Brain microvascular endothelial cell (primary cell): ENCODE data around the gene ZNF8.
"Not testable (repeated sequence)": the region's sequence is repeated elsewhere in the genome, so short reads cannot be mapped to it uniquely, and the experiment has no call there.

ENCODE experiments used
- DNase-seq: peaks from one replicate; pipeline ENCODE4 v3.0.0-alpha.2; 2020
- H3K27ac ChIP-seq: fragments of 250-450 bp; sonication (Bioruptor Pico); 2 replicates; pipeline ENCODE4 v1.5.1; 2020; ENCODE audit warnings: mild to moderate bottlenecking, moderate library complexity
- H3K27me3 ChIP-seq: fragments of 250-450 bp; sonication (Bioruptor Pico); replicated peaks from 2 replicates; pipeline ENCODE4 v1.5.1; 2020; ENCODE audit warnings: mild to moderate bottlenecking
- H3K36me3 ChIP-seq: fragments of 250-450 bp; sonication (Bioruptor Pico); replicated peaks from 2 replicates; pipeline ENCODE4 v1.5.1; 2020; ENCODE audit warnings: mild to moderate bottlenecking
- H3K4me3 ChIP-seq: 2 replicates; pipeline ENCODE4 v1.5.1; 2011; ENCODE audit warnings: low read depth, mild to moderate bottlenecking, control low read depth, low read length, moderate library complexity
- in situ Hi-C: cut with HindIII; loops from 2 replicates; pipeline ENCODE4 v1.10.0; 2017; ENCODE audit warnings: low sequenced_read_pairs, low pct_ligation_motif_present
- TF ChIP-seq, protein P1 (sequence below): IDR thresholded peaks from 2 replicates; pipeline ENCODE4 v1.5.1; 2011; ENCODE audit warnings: low read depth, mild to moderate bottlenecking, moderate library complexity, low read length, control low read depth, inconsistent platforms; ENCODE audit errors: missing control alignments

Gene ZNF8

GRCh38 chr19:58278541-58279041 is at the start of gene ZNF8:
Gene ZNF8 (plus strand): TSS chr19:58278955. CDS start chr19:58279082, 127 bp downstream.
- H3K4me3 ChIP-seq: peak within 1 kb of the TSS; percentile 90
- no peaks in the 10 kb centered on the region for H3K27me3 ChIP-seq
- TF ChIP-seq, protein P1, sequence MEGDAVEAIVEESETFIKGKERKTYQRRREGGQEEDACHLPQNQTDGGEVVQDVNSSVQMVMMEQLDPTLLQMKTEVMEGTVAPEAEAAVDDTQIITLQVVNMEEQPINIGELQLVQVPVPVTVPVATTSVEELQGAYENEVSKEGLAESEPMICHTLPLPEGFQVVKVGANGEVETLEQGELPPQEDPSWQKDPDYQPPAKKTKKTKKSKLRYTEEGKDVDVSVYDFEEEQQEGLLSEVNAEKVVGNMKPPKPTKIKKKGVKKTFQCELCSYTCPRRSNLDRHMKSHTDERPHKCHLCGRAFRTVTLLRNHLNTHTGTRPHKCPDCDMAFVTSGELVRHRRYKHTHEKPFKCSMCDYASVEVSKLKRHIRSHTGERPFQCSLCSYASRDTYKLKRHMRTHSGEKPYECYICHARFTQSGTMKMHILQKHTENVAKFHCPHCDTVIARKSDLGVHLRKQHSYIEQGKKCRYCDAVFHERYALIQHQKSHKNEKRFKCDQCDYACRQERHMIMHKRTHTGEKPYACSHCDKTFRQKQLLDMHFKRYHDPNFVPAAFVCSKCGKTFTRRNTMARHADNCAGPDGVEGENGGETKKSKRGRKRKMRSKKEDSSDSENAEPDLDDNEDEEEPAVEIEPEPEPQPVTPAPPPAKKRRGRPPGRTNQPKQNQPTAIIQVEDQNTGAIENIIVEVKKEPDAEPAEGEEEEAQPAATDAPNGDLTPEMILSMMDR: peak; percentile 23
- peak; percentile 99 for DNase-seq
- H3K36me3 ChIP-seq: no peaks in the 10 kb centered on the region
- in situ Hi-C loops: no loop called here
- H3K27ac ChIP-seq: peak within 1 kb of the TSS; percentile 87

DNA sequence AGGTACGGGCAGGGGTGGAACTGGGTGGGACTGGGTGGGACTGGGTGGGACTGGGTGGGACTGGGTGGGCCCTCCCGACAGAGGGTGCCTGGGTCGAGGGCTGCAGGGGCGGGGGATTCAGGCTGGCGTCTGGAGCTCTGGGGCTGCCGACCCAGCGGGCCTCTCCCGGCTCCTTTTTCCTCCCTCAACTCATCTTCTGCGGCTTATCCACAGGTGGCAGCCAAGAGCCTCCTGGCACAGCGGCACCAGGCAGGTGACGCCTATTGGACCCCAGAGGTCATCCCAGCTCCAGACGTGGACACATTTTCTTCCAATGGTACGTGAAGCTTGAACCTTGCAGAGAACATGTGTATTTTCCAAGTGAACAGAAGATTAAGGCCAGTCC is 49.5 kb upstream of the ZNF8 start:
- Histone ChIP-seq H3K27ac (no peak overlapping the region), H3K27me3 (no peaks in the 10 kb centered on the region), H3K36me3 (peaks cover 40% of the 10 kb centered on the region), H3K4me3 (peak overlapping the region; percentile 83)
- TF ChIP-seq, protein P1: peak; percentile 67
- DNase-seq: peak; percentile 33
- in situ Hi-C loops: no loop called here

GRCh38 chr19:58237324-58237723 is 41.4 kb upstream of the ZNF8 start:
- no peaks in the 10 kb centered on the region for H3K27me3 ChIP-seq
- no peak for DNase-seq
- TF ChIP-seq, protein P1: no peak
- peaks cover 50% of the 10 kb centered on the region for H3K36me3 ChIP-seq
- in situ Hi-C loops: no loop called here
- no peak overlapping the region for H3K27ac ChIP-seq
- H3K4me3 ChIP-seq: no peak overlapping the region

DNA sequence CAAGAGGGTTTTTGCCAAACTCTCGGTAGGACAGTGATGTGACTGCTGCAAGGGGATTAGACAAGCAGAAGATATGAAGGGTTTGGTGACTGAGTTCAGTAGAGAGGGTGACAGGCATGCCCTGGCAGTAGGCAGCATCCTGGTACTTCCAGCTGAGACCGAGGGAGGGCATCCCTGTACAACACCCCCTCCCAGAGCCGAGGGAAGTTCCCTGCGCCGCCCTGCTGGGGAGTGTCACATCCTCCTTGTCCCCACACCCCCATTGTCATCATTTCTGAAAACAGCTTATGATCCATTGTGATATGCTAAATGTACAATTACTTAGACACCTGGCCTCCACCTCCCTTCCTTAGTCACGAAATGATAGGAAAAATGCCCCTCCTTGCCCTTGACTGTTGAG is 35.4 kb upstream of the ZNF8 start:
- Histone ChIP-seq H3K27ac (no peak overlapping the region), H3K36me3 (peaks cover 71% of the 10 kb centered on the region), H3K27me3 (no peaks in the 10 kb centered on the region), H3K4me3 (no peak overlapping the region)
- DNase-seq: no peak
- in situ Hi-C loops: no loop called here
- TF ChIP-seq, protein P1: no peak

DNA sequence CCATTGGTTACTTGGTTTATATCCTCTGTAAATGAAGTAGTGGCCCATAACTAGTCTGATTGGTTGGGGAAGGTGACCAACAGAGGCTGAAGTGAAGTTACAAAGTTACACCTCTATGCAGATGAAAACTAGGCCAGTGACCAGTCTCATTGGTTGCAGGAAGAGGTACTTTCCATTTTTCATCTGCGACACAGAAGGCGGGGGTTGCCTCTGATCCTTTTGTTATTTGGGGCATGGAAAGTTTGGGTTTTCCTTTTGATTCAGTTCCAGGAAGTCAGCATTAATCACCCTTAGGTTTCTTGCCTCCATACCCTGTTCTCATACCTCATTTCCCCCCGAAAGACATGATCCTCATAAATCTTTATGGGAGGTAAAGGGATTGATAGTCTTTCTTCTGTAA is 29.9 kb upstream of the ZNF8 start:
- Histone ChIP-seq H3K27ac (no peak overlapping the region), H3K27me3 (no peaks in the 10 kb centered on the region), H3K36me3 (peaks cover 92% of the 10 kb centered on the region), H3K4me3 (no peak overlapping the region)
- TF ChIP-seq, protein P1: no peak
- in situ Hi-C loops: no loop called here
- DNase-seq: no peak

GRCh38 chr19:58252102-58252685 is 26.6 kb upstream of the ZNF8 start:
- DNase-seq: no peak
- H3K36me3 ChIP-seq: peaks cover 81% of the 10 kb centered on the region
- H3K27me3 ChIP-seq: no peaks in the 10 kb centered on the region
- TF ChIP-seq, protein P1: no peak
- H3K27ac ChIP-seq: no peak overlapping the region
- no peak overlapping the region for H3K4me3 ChIP-seq
- in situ Hi-C loops: no loop called here

DNA sequence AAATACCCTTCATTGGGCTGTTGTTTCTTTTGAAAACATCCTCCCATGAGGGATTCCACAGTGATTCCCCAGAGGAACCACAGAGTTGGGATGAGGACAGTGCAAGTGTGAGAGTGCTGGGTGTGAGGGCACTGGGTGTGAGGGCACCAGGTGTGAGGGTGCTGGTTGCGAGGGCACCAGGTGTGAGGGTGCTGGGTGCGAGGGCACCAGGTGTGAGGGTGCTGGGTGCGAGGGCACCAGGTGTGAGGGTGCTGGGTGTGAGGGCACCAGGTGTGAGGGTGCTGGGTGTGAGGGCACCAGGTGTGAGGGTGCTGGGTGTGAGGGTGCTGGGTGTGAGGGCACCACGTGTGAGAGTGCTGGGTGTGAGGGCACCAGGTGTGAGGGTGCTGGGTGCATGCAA is 20.5 kb upstream of the ZNF8 start:
- H3K27ac ChIP-seq, DNase-seq, in situ Hi-C loops, H3K4me3 ChIP-seq, H3K27me3 ChIP-seq: not testable (repeated sequence)
- H3K36me3 ChIP-seq: peaks cover 82% of the 10 kb centered on the region
